GM19324 (cell line): ENCODE measurements around the gene CD248.
"Not testable (repeated sequence)": the region's sequence is repeated elsewhere in the genome, so short reads cannot be mapped to it uniquely, and the experiment has no call there.

Experiments
- ATAC-seq: cut with Tn5 transposase; IDR thresholded peaks from one replicate; pipeline ENCODE4 v1.9.1; 2021; ENCODE audit warnings: mild to moderate bottlenecking, moderate library complexity; ENCODE audit not compliant: unreplicated experiment, low FRiP score

The CD248 gene

GRCh38 chr11:66278363-66279091 lies 38.3 kb downstream of the CD248 start:
- ATAC-seq: no peak

- ATAC-seq: no peak
Observed at GRCh38 chr11:66277471-66278362, 39.1 kb downstream of the CD248 start, which contains the start of gene CNIH2. TSS of gene CNIH2 (plus strand) at chr11:66278175. CDS start at chr11:66278457, 282 bp downstream.

GRCh38 chr11:66277064-66277463 lies 39.8 kb downstream of the CD248 start:
- not testable (repeated sequence) for ATAC-seq

- not testable (repeated sequence) for ATAC-seq
Observed at GRCh38 chr11:66276619-66277018, 40.2 kb downstream of the CD248 start.

- no peak for ATAC-seq
Observed at GRCh38 chr11:66275984-66276612, 40.7 kb downstream of the CD248 start.

- ATAC-seq: no peak
Observed at GRCh38 chr11:66275396-66275795, 41.4 kb downstream of the CD248 start.

- ATAC-seq: no peak
Observed at GRCh38 chr11:66274219-66274618, 42.6 kb downstream of the CD248 start.

GRCh38 chr11:66272596-66272995 lies 44.2 kb downstream of the CD248 start:
- no peak for ATAC-seq

- no peak for ATAC-seq
Observed at GRCh38 chr11:66271816-66272215, 45.0 kb downstream of the CD248 start.

GRCh38 chr11:66268952-66269905 lies 47.6 kb downstream of the CD248 start:
- no peak for ATAC-seq

GRCh38 chr11:66268244-66268951 lies 48.4 kb downstream of the CD248 start, which contains the start of gene RAB1B:
TSS of gene RAB1B (plus strand) at chr11:66268639. CDS start at chr11:66268680, 41 bp downstream.
- ATAC-seq: peak; percentile 83

GRCh38 chr11:66267379-66268243 lies 49.2 kb downstream of the CD248 start:
- ATAC-seq: peak; percentile 36

GRCh38 chr11:66267039-66267378 lies 49.8 kb downstream of the CD248 start:
- no peak for ATAC-seq

- ATAC-seq: no peak
Observed at GRCh38 chr11:66266378-66267038, 50.3 kb downstream of the CD248 start.

- no peak for ATAC-seq
Observed at GRCh38 chr11:66265531-66266377, 51.1 kb downstream of the CD248 start.

GRCh38 chr11:66264914-66265313 lies 51.9 kb downstream of the CD248 start:
- ATAC-seq: no peak
